ENCODE measurements around the gene DUSP12.

Gene DUSP12

GRCh38 chr1:161735837-161736236 lies 13.7 kb upstream of the DUSP12 start:
- Mint-ChIP-seq H3K9me3 (no peaks in the 10 kb centered on the region), H3K27ac (peak overlapping the region; percentile 37), H3K36me3 (ENCODE audit: low read depth) (no peaks in the 10 kb centered on the region), H3K4me1 (ENCODE audit: low read depth) (peaks cover 48% of the 10 kb centered on the region), H3K27me3 (peaks cover 17% of the 10 kb centered on the region), H3K4me3 (no peak overlapping the region)
- intact Hi-C loops (cut with micrococcal nuclease) = loop anchor here (10.0 kb wide), 2 partner anchors 51 to 171 kb away; no protein-coding TSS in a partner anchor

GRCh38 chr1:161736335-161736969 lies 13.1 kb upstream of the DUSP12 start:
- Mint-ChIP-seq H3K27me3 (peaks cover 14% of the 10 kb centered on the region), H3K9me3 (no peaks in the 10 kb centered on the region), H3K36me3 (ENCODE audit: low read depth) (no peaks in the 10 kb centered on the region), H3K27ac (peak overlapping the region; percentile 37), H3K4me3 (no peak overlapping the region), H3K4me1 (ENCODE audit: low read depth) (peaks cover 55% of the 10 kb centered on the region)
- intact Hi-C loops (cut with micrococcal nuclease) = loop anchor here (10.0 kb wide), 2 partner anchors 52 to 172 kb away; no protein-coding TSS in a partner anchor

GRCh38 chr1:161737625-161738024 lies 12.0 kb upstream of the DUSP12 start:
- peaks cover 55% of the 10 kb centered on the region for H3K4me1 Mint-ChIP-seq (ENCODE audit: low read depth)
- intact Hi-C loops (cut with micrococcal nuclease) = loop anchor here (10.0 kb wide), 2 partner anchors 53 to 173 kb away; no protein-coding TSS in a partner anchor
- no peaks in the 10 kb centered on the region for H3K9me3 Mint-ChIP-seq
- peaks cover 11% of the 10 kb centered on the region for H3K27me3 Mint-ChIP-seq
- no peak overlapping the region for H3K4me3 Mint-ChIP-seq
- H3K27ac Mint-ChIP-seq = no peak overlapping the region
- no peaks in the 10 kb centered on the region for H3K36me3 Mint-ChIP-seq (ENCODE audit: low read depth)

GRCh38 chr1:161738627-161739287 lies 10.8 kb upstream of the DUSP12 start:
- no peak overlapping the region for H3K4me3 Mint-ChIP-seq
- H3K27ac Mint-ChIP-seq = peak overlapping the region; percentile 90
- H3K36me3 Mint-ChIP-seq (ENCODE audit: low read depth) = no peaks in the 10 kb centered on the region
- H3K27me3 Mint-ChIP-seq = peaks cover 11% of the 10 kb centered on the region
- intact Hi-C loops (cut with micrococcal nuclease) = loop anchor here (10.0 kb wide), 2 partner anchors 54 to 174 kb away; no protein-coding TSS in a partner anchor
- no peaks in the 10 kb centered on the region for H3K9me3 Mint-ChIP-seq
- H3K4me1 Mint-ChIP-seq (ENCODE audit: low read depth) = peaks cover 55% of the 10 kb centered on the region

- Mint-ChIP-seq H3K9me3 (no peaks in the 10 kb centered on the region), H3K27ac (peak overlapping the region; percentile 90), H3K27me3 (peaks cover 13% of the 10 kb centered on the region), H3K4me3 (no peak overlapping the region), H3K4me1 (ENCODE audit: low read depth) (peaks cover 65% of the 10 kb centered on the region), H3K36me3 (ENCODE audit: low read depth) (no peaks in the 10 kb centered on the region)
- intact Hi-C loops (cut with micrococcal nuclease) = loop anchor here (5.0 to 10.0 kb wide), 5 partner anchors 55 to 365 kb away; no protein-coding TSS in a partner anchor
Measured at GRCh38 chr1:161739865-161740566, 9.6 kb upstream of the DUSP12 start.

GRCh38 chr1:161740921-161741320 lies 8.7 kb upstream of the DUSP12 start:
- H3K27ac Mint-ChIP-seq = peak overlapping the region; percentile 90
- intact Hi-C loops (cut with micrococcal nuclease) = loop anchor here (5.0 to 10.0 kb wide), 3 partner anchors 94 to 366 kb away; no protein-coding TSS in a partner anchor
- peaks cover 66% of the 10 kb centered on the region for H3K4me1 Mint-ChIP-seq (ENCODE audit: low read depth)
- peak overlapping the region; percentile 23 for H3K4me3 Mint-ChIP-seq
- no peaks in the 10 kb centered on the region for H3K9me3 Mint-ChIP-seq
- H3K36me3 Mint-ChIP-seq (ENCODE audit: low read depth) = no peaks in the 10 kb centered on the region
- H3K27me3 Mint-ChIP-seq = peaks cover 11% of the 10 kb centered on the region

GRCh38 chr1:161743231-161743630 lies 6.4 kb upstream of the DUSP12 start:
- no peaks in the 10 kb centered on the region for H3K9me3 Mint-ChIP-seq
- no peak overlapping the region for H3K4me3 Mint-ChIP-seq
- H3K4me1 Mint-ChIP-seq (ENCODE audit: low read depth) = peaks cover 62% of the 10 kb centered on the region
- intact Hi-C loops (cut with micrococcal nuclease) = loop anchor here (5.0 to 10.0 kb wide), 3 partner anchors 96 to 368 kb away; no protein-coding TSS in a partner anchor
- peaks cover 17% of the 10 kb centered on the region for H3K27me3 Mint-ChIP-seq
- H3K36me3 Mint-ChIP-seq (ENCODE audit: low read depth) = no peaks in the 10 kb centered on the region
- H3K27ac Mint-ChIP-seq = no peak overlapping the region

GRCh38 chr1:161747801-161748200 lies 1.8 kb upstream of the DUSP12 start:
- Mint-ChIP-seq H3K4me3 (no peak overlapping the region), H3K9me3 (no peaks in the 10 kb centered on the region), H3K27me3 (peaks cover 17% of the 10 kb centered on the region), H3K4me1 (ENCODE audit: low read depth) (peaks cover 52% of the 10 kb centered on the region), H3K36me3 (ENCODE audit: low read depth) (peaks cover 27% of the 10 kb centered on the region), H3K27ac (peak overlapping the region; percentile 40)
- intact Hi-C loops (cut with micrococcal nuclease) = loop anchor here (10.0 kb wide), 2 partner anchors 263 to 373 kb away; no protein-coding TSS in a partner anchor

GRCh38 chr1:161763522-161764098 lies 14.0 kb downstream of the DUSP12 start:
- no peak overlapping the region for H3K27ac Mint-ChIP-seq
- intact Hi-C loops (cut with micrococcal nuclease) = no loop called here

GRCh38 chr1:161766102-161766981 lies 16.8 kb downstream of the DUSP12 start, which contains the start of gene ATF6:
Gene ATF6, plus strand, starts transcription at chr1:161766320. Its CDS starts 41 bp downstream, at chr1:161766361.
- intact Hi-C loops (cut with micrococcal nuclease) = no loop called here
- H3K36me3 Mint-ChIP-seq (ENCODE audit: low read depth) = peaks cover 28% of the 10 kb centered on the region
- H3K27me3 Mint-ChIP-seq = no peaks in the 10 kb centered on the region
- peak within 1 kb of the TSS; percentile 96 for H3K27ac Mint-ChIP-seq
- H3K9me3 Mint-ChIP-seq = no peaks in the 10 kb centered on the region
- peak within 1 kb of the TSS; percentile 88 for H3K4me3 Mint-ChIP-seq
- H3K4me1 Mint-ChIP-seq (ENCODE audit: low read depth) = peaks cover 36% of the 10 kb centered on the region

More at GRCh38 chr1:161763522-161764098, 14.0 kb downstream of the DUSP12 start:
- H3K27me3 Mint-ChIP-seq = no peaks in the 10 kb centered on the region
- H3K9me3 Mint-ChIP-seq = no peaks in the 10 kb centered on the region
- H3K4me3 Mint-ChIP-seq = no peak overlapping the region
- H3K36me3 Mint-ChIP-seq (ENCODE audit: low read depth) = peaks cover 17% of the 10 kb centered on the region
- H3K4me1 Mint-ChIP-seq (ENCODE audit: low read depth) = peaks cover 27% of the 10 kb centered on the region

- intact Hi-C loops (cut with micrococcal nuclease) = no loop called here
- H3K36me3 Mint-ChIP-seq (ENCODE audit: low read depth) = peaks cover 28% of the 10 kb centered on the region
- H3K4me3 Mint-ChIP-seq = no peak overlapping the region
- peaks cover 35% of the 10 kb centered on the region for H3K4me1 Mint-ChIP-seq (ENCODE audit: low read depth)
- H3K27me3 Mint-ChIP-seq = no peaks in the 10 kb centered on the region
- peak overlapping the region; percentile 39 for H3K27ac Mint-ChIP-seq
- no peaks in the 10 kb centered on the region for H3K9me3 Mint-ChIP-seq
Measured at GRCh38 chr1:161768461-161768860, 18.9 kb downstream of the DUSP12 start.

GRCh38 chr1:161768986-161769672 lies 19.5 kb downstream of the DUSP12 start:
- Mint-ChIP-seq H3K4me1 (ENCODE audit: low read depth) (peaks cover 29% of the 10 kb centered on the region), H3K9me3 (no peaks in the 10 kb centered on the region), H3K4me3 (no peak overlapping the region), H3K27ac (no peak overlapping the region), H3K36me3 (ENCODE audit: low read depth) (peaks cover 28% of the 10 kb centered on the region), H3K27me3 (no peaks in the 10 kb centered on the region)
- intact Hi-C loops (cut with micrococcal nuclease) = no loop called here

Data from dendritic cell treated with granulocyte-macrophage colony-stimulating factor and Interleukin-4, amounts not matched to agents 40 ng/mL and 50 ng/mL, for 4 days (primary cell).